GM23248 (cell line): ENCODE data around the gene MKRN3. TPM values are rescaled to one million over a fixed set of nuclear protein-coding genes. Genes with fewer than 3 reads are reported as not detected.
A peak's percentile ranks its signal among the peaks of the same experiment; 100 is the strongest.

Experiments used
- DNase-seq: peaks from one replicate; pipeline ENCODE4 v3.0.0-alpha.2; 2015
- H2AFZ ChIP-seq: fragments of 200-600 bp; sonication (generic); 2 replicates; pipeline ENCODE4 v1.6.1; 2016; ENCODE audit warnings: antibody characterized with exemption
- H3F3A ChIP-seq: fragments of 200-600 bp; sonication (generic); 2 replicates; pipeline ENCODE4 v1.6.1; 2016; ENCODE audit warnings: mild to moderate bottlenecking, antibody characterized with exemption, mixed run types; ENCODE audit not compliant: insufficient read depth
- H3K27ac ChIP-seq: fragments of 200-600 bp; sonication (generic); 2 replicates; pipeline ENCODE4 v1.5.1; 2016; ENCODE audit warnings: mild to moderate bottlenecking
- H3K27me3 ChIP-seq: fragments of 200-600 bp; sonication (generic); replicated peaks from 2 replicates; pipeline ENCODE4 v1.6.1; 2016; ENCODE audit warnings: mild to moderate bottlenecking; ENCODE audit not compliant: insufficient read depth
- H3K36me3 ChIP-seq: fragments of 200-600 bp; sonication (generic); 2 replicates; pipeline ENCODE4 v1.6.1; 2016; ENCODE audit warnings: low read depth, mild to moderate bottlenecking
- H3K4me1 ChIP-seq: fragments of 200-600 bp; sonication (generic); 2 replicates; pipeline ENCODE4 v1.6.1; 2016; ENCODE audit warnings: mild to moderate bottlenecking; ENCODE audit not compliant: insufficient read depth
- H3K4me2 ChIP-seq: fragments of 200-600 bp; sonication (generic); one replicate; pipeline ENCODE4 v1.6.1; 2016; ENCODE audit warnings: mild to moderate bottlenecking; ENCODE audit not compliant: unreplicated experiment
- H3K4me3 ChIP-seq: fragments of 200-600 bp; sonication (generic); 2 replicates; pipeline ENCODE4 v1.5.1; 2016; ENCODE audit warnings: mild to moderate bottlenecking
- H3K79me2 ChIP-seq: fragments of 200-600 bp; sonication (generic); 2 replicates; pipeline ENCODE4 v1.6.1; 2016; ENCODE audit warnings: mild to moderate bottlenecking; ENCODE audit not compliant: insufficient read depth
- H3K9ac ChIP-seq: fragments of 200-600 bp; sonication (generic); 2 replicates; pipeline ENCODE4 v1.6.1; 2016; ENCODE audit warnings: mild to moderate bottlenecking
- H3K9me2 ChIP-seq: fragments of 200-600 bp; sonication (generic); 2 replicates; pipeline ENCODE4 v1.6.1; 2016; ENCODE audit warnings: mixed run types, mild to moderate bottlenecking, moderate library complexity; ENCODE audit not compliant: insufficient read depth
- H3K9me3 ChIP-seq: fragments of 200-600 bp; sonication (generic); one replicate; pipeline ENCODE4 v1.6.1; 2017; ENCODE audit warnings: low read depth
- H4K20me1 ChIP-seq: fragments of 200-600 bp; sonication (generic); 2 replicates; pipeline ENCODE4 v1.6.0; 2016; ENCODE audit not compliant: insufficient read depth
- EZH2 ChIP-seq: fragments of 200-600 bp; sonication (generic); IDR thresholded peaks from 2 replicates; pipeline ENCODE4 v1.6.1; 2018; ENCODE audit warnings: antibody characterized with exemption, mild to moderate bottlenecking; ENCODE audit not compliant: insufficient read depth, poor library complexity, severe bottlenecking
- EZH2phosphoT487 ChIP-seq: fragments of 200-600 bp; sonication (generic); IDR thresholded peaks from 2 replicates; pipeline ENCODE4 v1.6.1; 2018; ENCODE audit warnings: antibody characterized with exemption, moderate library complexity, mild to moderate bottlenecking, low read depth; ENCODE audit not compliant: insufficient read depth
- WGBS, 2 experiments: methylation state at CpG; one replicate each; pipeline ENCODE4 v1.1.6; 2015 to 2017; ENCODE audit warnings: low lambda C conversion rate in 2 of 2, low coverage in 1 of 2; ENCODE audit errors: missing lambda C conversion rate in 2 of 2; 5-methylcytosine and 5-hydroxymethylcytosine counted together
- in situ Hi-C: fragments of 300-500 bp; cut with MboI; formaldehyde crosslinking; loops from 2 replicates; pipeline ENCODE4 v1.15.0; 2020
- polyA plus RNA-seq: library from polyadenylated mRNA; unstranded; fragments of >200 nt; fragmentation: Nextera tagmentation; extraction: Ambion mirVana; gene quantifications from 2 replicates; pipeline ENCODE4 v1.2.1, GENCODE V29; 2016
- total RNA-seq: library from RNA; depleted of rRNA; stranded (reverse); fragments of >200 nt; shearing (Covaris generic); gene quantifications from 2 replicates; pipeline ENCODE4 v1.2.3, GENCODE V29; 2014

The MKRN3 gene
- total and polyA plus RNA-seq, 2 experiments from 2014 or later, result 0.68 to 0.76 TPM

DNA sequence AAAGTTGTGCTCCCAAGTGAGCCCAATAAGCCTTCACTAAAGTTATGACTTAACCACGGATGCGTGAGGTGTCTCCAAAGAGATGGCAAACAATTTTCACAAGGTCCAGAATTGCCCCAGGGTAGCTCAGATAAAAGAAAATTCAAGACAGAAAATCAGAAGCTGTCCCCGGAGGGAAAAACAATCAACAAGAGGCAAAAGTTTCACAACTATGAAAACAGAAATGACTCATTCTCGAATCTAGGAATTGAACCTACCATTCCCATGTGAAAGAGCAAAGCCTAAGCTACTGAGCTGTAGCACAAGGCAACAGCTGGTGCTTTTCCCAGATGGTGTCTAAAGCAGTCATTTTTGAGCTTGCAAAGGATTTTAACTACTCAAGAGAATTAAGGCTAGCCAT is 33.5 kb upstream of the MKRN3 start:
- TF ChIP-seq EZH2 (no peak), EZH2phosphoT487 (no peak)
- no peaks in the 10 kb centered on the region for H3K27me3 ChIP-seq
- peak; percentile 10 for DNase-seq

DNA sequence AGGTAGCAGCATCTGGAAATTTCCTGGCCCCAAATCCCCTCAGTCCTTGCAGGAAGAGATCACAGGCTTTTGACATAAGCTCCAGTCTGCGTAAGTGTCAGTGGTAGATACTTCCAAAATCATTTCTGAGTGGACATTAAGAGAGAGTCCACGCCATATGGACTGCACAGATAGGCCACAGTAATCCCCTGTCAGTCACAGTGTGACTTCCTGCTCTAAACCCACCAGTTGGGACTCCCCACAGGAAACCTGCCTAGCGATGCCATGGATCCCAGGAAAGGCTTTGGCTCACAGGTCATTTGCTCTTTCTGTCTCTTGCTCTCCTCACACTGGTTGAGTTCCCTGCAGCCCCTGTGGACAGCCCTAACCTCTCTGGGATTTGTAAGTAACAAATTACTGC is 28.8 kb upstream of the MKRN3 start:
- Histone ChIP-seq H3K27ac (no peak overlapping the region), H3K36me3 (no peaks in the 10 kb centered on the region), H3K79me2 (no peaks in the 10 kb centered on the region), H3K9me2 (no peaks in the 10 kb centered on the region), H3K4me3 (no peak overlapping the region), H3K9ac (no peak overlapping the region), H3K27me3 (no peaks in the 10 kb centered on the region), H3F3A (no peaks in the 10 kb centered on the region), H3K4me2 (no peak overlapping the region), H3K4me1 (no peaks in the 10 kb centered on the region), H4K20me1 (no peaks in the 10 kb centered on the region), H3K9me3 (no peaks in the 10 kb centered on the region), H2AFZ (no peak overlapping the region)
- in situ Hi-C loops, result no loop called here
- 16 to 17% methylated on average over 3 of the region's 3 CpGs for WGBS, 2 experiments
- no peak for TF ChIP-seq EZH2
- TF ChIP-seq EZH2phosphoT487, result no peak
- DNase-seq, result no peak

More for the DNA sequence above, 33.5 kb upstream of the MKRN3 start:
- Histone ChIP-seq H3K4me3 (no peak overlapping the region), H3K27ac (no peak overlapping the region), H3K4me1 (no peaks in the 10 kb centered on the region), H3K4me2 (no peak overlapping the region), H3K9me2 (no peaks in the 10 kb centered on the region), H3K9me3 (no peaks in the 10 kb centered on the region), H3K79me2 (no peaks in the 10 kb centered on the region), H3K9ac (no peak overlapping the region), H3F3A (no peaks in the 10 kb centered on the region), H3K36me3 (no peaks in the 10 kb centered on the region), H2AFZ (no peak overlapping the region), H4K20me1 (no peaks in the 10 kb centered on the region)
- 16 to 21% methylated on average over 4 of the region's 4 CpGs for WGBS, 2 experiments
- in situ Hi-C loops, result no loop called here

DNA sequence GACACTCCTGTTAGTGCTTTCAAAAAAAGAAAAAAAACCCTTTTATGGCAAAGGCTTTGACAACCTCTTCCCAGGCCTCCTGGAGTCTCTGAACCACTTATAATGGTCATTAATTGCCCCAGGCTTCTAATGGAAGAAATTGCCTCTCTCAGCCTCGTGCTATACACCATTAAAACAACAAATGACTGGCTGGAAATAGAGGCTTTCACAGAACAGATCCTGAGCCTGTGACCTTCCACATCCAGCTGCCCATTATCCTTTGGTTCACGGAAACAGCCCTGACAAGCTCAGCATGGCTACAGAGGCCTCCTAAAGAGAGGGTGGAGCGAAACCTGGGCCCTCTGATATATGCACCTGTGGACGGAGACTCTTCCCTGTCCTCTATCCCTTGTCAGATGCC is 26.8 kb upstream of the MKRN3 start:
- no peak for TF ChIP-seq EZH2phosphoT487
- no peak for TF ChIP-seq EZH2
- Histone ChIP-seq H3K9ac (no peak overlapping the region), H4K20me1 (no peaks in the 10 kb centered on the region), H2AFZ (no peak overlapping the region), H3K79me2 (no peaks in the 10 kb centered on the region), H3K36me3 (no peaks in the 10 kb centered on the region), H3K4me2 (no peak overlapping the region), H3K27me3 (no peaks in the 10 kb centered on the region), H3K4me1 (no peaks in the 10 kb centered on the region), H3K9me3 (no peaks in the 10 kb centered on the region), H3F3A (no peaks in the 10 kb centered on the region), H3K9me2 (no peaks in the 10 kb centered on the region), H3K4me3 (no peak overlapping the region), H3K27ac (no peak overlapping the region)
- no peak for DNase-seq
- 10 to 19% methylated on average over 4 of the region's 4 CpGs for WGBS, 2 experiments
- in situ Hi-C loops, result no loop called here

DNA sequence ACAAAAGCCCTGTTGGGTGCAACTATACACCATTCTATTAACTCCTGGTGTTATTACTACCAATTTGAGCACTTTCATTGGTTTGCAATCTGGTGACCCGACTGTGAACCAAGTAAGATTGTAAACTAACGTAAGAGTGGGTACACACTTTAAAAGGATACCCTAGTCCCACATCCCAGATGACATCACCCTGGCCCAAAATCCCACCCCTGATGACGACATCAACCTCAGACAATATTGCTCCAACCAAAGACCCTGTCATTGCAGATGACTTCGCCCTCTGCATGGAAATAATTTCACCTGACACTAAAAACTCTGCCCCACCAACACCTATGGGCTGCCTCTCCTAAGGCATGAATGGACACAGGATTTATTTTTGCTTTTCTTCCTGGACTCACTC is 25.6 kb upstream of the MKRN3 start:
- no peaks in the 10 kb centered on the region for H3K9me2 ChIP-seq
- H2AFZ ChIP-seq, result no peak overlapping the region
- H3K4me2 ChIP-seq, result no peak overlapping the region
- TF ChIP-seq EZH2phosphoT487 (no peak), EZH2 (no peak)
- H3K79me2 ChIP-seq, result no peaks in the 10 kb centered on the region
- H3K9ac ChIP-seq, result no peak overlapping the region
- in situ Hi-C loops, result no loop called here
- no peaks in the 10 kb centered on the region for H3K27me3 ChIP-seq
- H3K27ac ChIP-seq, result no peak overlapping the region
- H3F3A ChIP-seq, result no peaks in the 10 kb centered on the region
- H3K9me3 ChIP-seq, result no peaks in the 10 kb centered on the region
- H3K4me3 ChIP-seq, result no peak overlapping the region
- no peaks in the 10 kb centered on the region for H3K4me1 ChIP-seq
- H4K20me1 ChIP-seq, result no peaks in the 10 kb centered on the region
- no peak for DNase-seq
- no peaks in the 10 kb centered on the region for H3K36me3 ChIP-seq
- 6 to 18% methylated on average over 4 of the region's 4 CpGs for WGBS, 2 experiments

DNA sequence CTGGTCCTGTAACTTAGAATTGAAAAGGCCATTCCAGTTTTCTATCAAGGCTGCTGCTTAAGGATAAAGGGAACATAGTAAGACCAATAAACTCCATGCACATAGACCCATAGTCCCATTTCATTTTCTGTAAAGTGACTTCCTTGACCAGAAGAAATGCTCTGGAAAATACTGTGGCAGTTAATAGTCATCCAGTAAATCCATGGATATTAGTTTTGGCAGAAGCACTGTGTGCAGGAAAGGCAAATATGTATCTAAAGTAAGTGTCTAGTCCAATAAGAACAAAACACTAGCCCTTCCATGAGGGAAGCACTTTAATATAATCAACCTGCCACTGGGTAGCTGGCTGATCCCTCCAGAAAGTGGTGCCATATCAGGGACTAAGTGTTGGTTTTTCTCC is 19.3 kb upstream of the MKRN3 start:
- H3K4me1 ChIP-seq, result no peaks in the 10 kb centered on the region
- no peaks in the 10 kb centered on the region for H4K20me1 ChIP-seq
- in situ Hi-C loops, result no loop called here
- no peaks in the 10 kb centered on the region for H3K27me3 ChIP-seq
- H3K4me2 ChIP-seq, result no peak overlapping the region
- no peak for DNase-seq
- TF ChIP-seq EZH2 (no peak), EZH2phosphoT487 (no peak)
- no peak overlapping the region for H2AFZ ChIP-seq
- H3K9me2 ChIP-seq, result no peaks in the 10 kb centered on the region
- no peak overlapping the region for H3K27ac ChIP-seq
- no peaks in the 10 kb centered on the region for H3K36me3 ChIP-seq
- H3K9me3 ChIP-seq, result no peaks in the 10 kb centered on the region
- H3F3A ChIP-seq, result no peaks in the 10 kb centered on the region
- H3K4me3 ChIP-seq, result no peak overlapping the region
- no peak overlapping the region for H3K9ac ChIP-seq
- no peaks in the 10 kb centered on the region for H3K79me2 ChIP-seq
